ENCODE data around the gene UBFD1. TPM values are rescaled to one million over a fixed set of nuclear protein-coding genes. Genes with fewer than 3 reads are reported as not detected.
"Not testable (repeated sequence)": the region's sequence is repeated elsewhere in the genome, so short reads cannot be mapped to it uniquely, and the experiment has no call there.

Gene UBFD1
- total and polyA plus RNA-seq, 2 experiments from 2014 or later: 66.9 to 277 TPM

DNA sequence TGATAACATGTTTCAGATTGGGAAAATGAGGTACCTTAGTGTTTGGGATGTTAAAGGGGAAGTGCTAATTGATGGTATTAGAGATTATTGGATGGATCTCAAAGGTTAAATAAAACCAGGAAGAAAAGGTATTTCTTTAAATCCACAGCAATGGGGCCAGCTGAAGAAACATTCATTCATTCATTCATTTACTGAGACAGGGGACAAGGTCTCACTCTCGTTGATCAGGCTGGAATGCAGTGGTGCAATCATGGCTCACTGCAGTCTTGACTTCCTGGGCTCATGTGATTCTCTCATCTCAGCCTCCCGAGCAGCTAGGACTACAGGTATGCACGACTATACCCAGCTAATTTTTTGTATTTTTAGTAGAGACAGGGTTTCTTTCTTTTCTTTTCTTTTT is 20.1 kb upstream of the UBFD1 start:
- no peak for DNase-seq (ENCODE audit: low read depth in 1 of 2, low spot score in 1 of 2)
- Histone ChIP-seq H3K9me3 (ENCODE audit: low read depth) (no peaks in the 10 kb centered on the region), H3K27me3 (no peaks in the 10 kb centered on the region), H3K4me3 (no peak overlapping the region), H3K4me1 (ENCODE audit: low read depth) (no peaks in the 10 kb centered on the region), H3K36me3 (peaks cover 32% of the 10 kb centered on the region), H3K27ac (no peak overlapping the region)
- TF ChIP-seq CTCF (IDR thresholded peaks at IDR 0.05; ENCODE audit: low read depth, low read length): no peak

GRCh38 chr16:23538919-23539278 is 18.6 kb upstream of the UBFD1 start:
- peaks cover 29% of the 10 kb centered on the region for H3K36me3 ChIP-seq
- H3K9me3 ChIP-seq (ENCODE audit: low read depth): no peaks in the 10 kb centered on the region
- H3K27me3 ChIP-seq: no peaks in the 10 kb centered on the region
- H3K4me3 ChIP-seq: no peak overlapping the region
- no peak for TF ChIP-seq CTCF (IDR thresholded peaks at IDR 0.05; ENCODE audit: low read depth, low read length)
- no peaks in the 10 kb centered on the region for H3K4me1 ChIP-seq (ENCODE audit: low read depth)
- no peak overlapping the region for H3K27ac ChIP-seq
- DNase-seq (ENCODE audit: low read depth in 1 of 2, low spot score in 1 of 2): no peak

GRCh38 chr16:23539984-23540816 is 17.3 kb upstream of the UBFD1 start:
- H3K27ac ChIP-seq: no peak overlapping the region
- H3K36me3 ChIP-seq: peaks cover 27% of the 10 kb centered on the region
- no peak overlapping the region for H3K4me3 ChIP-seq
- H3K9me3 ChIP-seq (ENCODE audit: low read depth): no peaks in the 10 kb centered on the region
- no peak for DNase-seq (ENCODE audit: low read depth in 1 of 2, low spot score in 1 of 2)
- H3K27me3 ChIP-seq: no peaks in the 10 kb centered on the region
- no peaks in the 10 kb centered on the region for H3K4me1 ChIP-seq (ENCODE audit: low read depth)
- TF ChIP-seq CTCF (IDR thresholded peaks at IDR 0.05; ENCODE audit: low read depth, low read length): no peak

GRCh38 chr16:23540817-23541178 is 16.7 kb upstream of the UBFD1 start:
- not testable (repeated sequence) for H3K4me3 ChIP-seq; DNase-seq (ENCODE audit: low read depth in 1 of 2, low spot score in 1 of 2); H3K4me1 ChIP-seq (ENCODE audit: low read depth); H3K27me3 ChIP-seq; H3K9me3 ChIP-seq (ENCODE audit: low read depth); H3K27ac ChIP-seq
- peaks cover 27% of the 10 kb centered on the region for H3K36me3 ChIP-seq

DNA sequence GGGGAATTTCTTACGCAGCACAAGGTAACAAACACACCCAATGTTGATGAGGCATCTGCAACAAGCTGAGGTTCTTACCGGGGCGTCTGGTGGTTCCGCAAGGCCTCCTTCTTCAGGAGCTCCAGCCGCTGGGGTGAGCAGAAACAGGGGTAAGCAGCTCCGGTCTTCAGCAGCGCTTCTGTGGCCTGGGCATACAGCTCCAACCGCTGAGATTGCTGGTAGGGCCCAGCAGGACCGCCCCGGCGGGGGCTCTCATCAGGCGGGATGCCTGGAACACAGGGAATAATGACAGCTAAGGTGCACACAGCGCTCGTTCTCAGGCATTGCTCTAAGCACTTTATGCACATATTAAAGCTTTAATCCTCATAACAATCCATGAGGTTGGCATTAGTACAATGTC is 13.1 kb upstream of the UBFD1 start:
- Histone ChIP-seq H3K9me3 (ENCODE audit: low read depth) (no peaks in the 10 kb centered on the region), H3K4me1 (ENCODE audit: low read depth) (no peaks in the 10 kb centered on the region), H3K27ac (no peak overlapping the region), H3K4me3 (no peak overlapping the region), H3K36me3 (peaks cover 40% of the 10 kb centered on the region), H3K27me3 (no peaks in the 10 kb centered on the region)
- no peak for DNase-seq (ENCODE audit: low read depth in 1 of 2, low spot score in 1 of 2)
- TF ChIP-seq CTCF (IDR thresholded peaks at IDR 0.05; ENCODE audit: low read depth, low read length): no peak

DNA sequence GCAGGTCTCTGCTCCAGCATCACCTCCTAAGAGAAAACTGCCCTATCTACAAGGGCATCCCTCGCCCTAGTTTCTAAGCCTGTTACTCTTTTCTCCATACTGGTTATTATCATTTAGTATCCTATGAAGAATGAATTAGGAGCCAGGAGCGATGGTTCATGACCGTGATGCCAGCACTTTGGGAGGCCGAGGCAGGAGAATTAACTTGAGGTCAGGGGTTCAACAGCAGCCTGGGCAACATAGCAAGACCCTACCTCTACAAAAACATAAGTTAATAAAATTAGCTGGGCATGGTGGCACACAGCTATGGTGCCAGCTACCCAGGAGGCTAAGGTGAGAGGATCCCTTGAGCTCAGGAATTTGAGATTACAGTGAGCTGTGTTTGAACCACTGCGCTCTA is 7.6 kb upstream of the UBFD1 start:
- no peak for TF ChIP-seq CTCF (IDR thresholded peaks at IDR 0.05; ENCODE audit: low read depth, low read length)
- Histone ChIP-seq H3K27ac (no peak overlapping the region), H3K4me1 (ENCODE audit: low read depth) (no peaks in the 10 kb centered on the region), H3K36me3 (peaks cover 33% of the 10 kb centered on the region), H3K9me3 (ENCODE audit: low read depth) (no peaks in the 10 kb centered on the region), H3K4me3 (no peak overlapping the region), H3K27me3 (no peaks in the 10 kb centered on the region)
- no peak for DNase-seq (ENCODE audit: low read depth in 1 of 2, low spot score in 1 of 2)
